Measurements from ENCODE around the gene LAGE3. TPM values are rescaled to one million over a fixed set of nuclear protein-coding genes. Genes with fewer than 3 reads are reported as not detected.

LAGE3 gene
- total and polyA plus RNA-seq, 12 donors = 11.3 to 101 (median 41.7) TPM

- peaks cover 0 to 21% of the 10 kb centered on the region in 2 donors for H3K4me1 ChIP-seq (replicated peaks in 1 of 2)
- no peak for TF ChIP-seq POLR2A (IDR thresholded peaks at IDR 0.05)
- no peak for TF ChIP-seq CTCF (IDR thresholded peaks at IDR 0.05)
- no peak overlapping the region for H3K27ac ChIP-seq
- H3K4me3 ChIP-seq = no peak overlapping the region
- peaks cover 0 to 39% of the 10 kb centered on the region in 2 donors for H3K36me3 ChIP-seq (replicated peaks in 1 of 2)
- 68 to 88% (median 80%) methylated on average over 3 to 17 of the region's 17 CpGs for WGBS, 4 donors
- H3K9me3 ChIP-seq (replicated peaks in 1 of 3) = no peaks in the 10 kb centered on the region
- intact Hi-C loops (cut with DNase I) = no loop called here
- no peaks in the 10 kb centered on the region for H3K27me3 ChIP-seq
- DNase-seq = no peak
Observed at GRCh38 chrX:154440623-154441357, 38.3 kb downstream of the LAGE3 start.

- Histone ChIP-seq H3K4me3 (no peak overlapping the region), H3K27ac (no peak overlapping the region), H3K4me1 (replicated peaks in 1 of 2) (peaks cover 0 to 11% of the 10 kb centered on the region in 2 donors), H3K36me3 (replicated peaks in 1 of 2) (peaks cover 0 to 49% of the 10 kb centered on the region in 2 donors), H3K27me3 (no peaks in the 10 kb centered on the region), H3K9me3 (replicated peaks in 1 of 3) (no peaks in the 10 kb centered on the region)
- DNase-seq = no peak
- WGBS, 4 donors = 82 to 88% (median 85%) methylated on average over 15 to 18 of the region's 18 CpGs; no CpG with 5 or more reads in 1 of the 4 donors
- no peak for TF ChIP-seq POLR2A (IDR thresholded peaks at IDR 0.05)
- TF ChIP-seq CTCF (IDR thresholded peaks at IDR 0.05) = no peak
- intact Hi-C loops (cut with DNase I) = no loop called here
Observed at GRCh38 chrX:154439841-154440240, 39.2 kb downstream of the LAGE3 start.

- no peak for TF ChIP-seq POLR2A (IDR thresholded peaks at IDR 0.05)
- no peak for TF ChIP-seq CTCF (IDR thresholded peaks at IDR 0.05)
- Histone ChIP-seq H3K27ac (peak overlapping the region in 2 of 5 donors; percentile 86 to 95), H3K4me1 (replicated peaks in 1 of 2) (peaks cover 0 to 7% of the 10 kb centered on the region in 2 donors), H3K9me3 (replicated peaks in 1 of 3) (no peaks in the 10 kb centered on the region), H3K27me3 (no peaks in the 10 kb centered on the region), H3K36me3 (replicated peaks in 1 of 2) (peaks cover 0 to 62% of the 10 kb centered on the region in 2 donors), H3K4me3 (peak overlapping the region in 1 of 4 donors; percentile 71)
- intact Hi-C loops (cut with DNase I) = no loop called here
- no peak for DNase-seq
- WGBS, 4 donors = 20 to 72% (median 52%) methylated on average over 1 to 28 of the region's 28 CpGs
Observed at GRCh38 chrX:154437971-154438893, 40.8 kb downstream of the LAGE3 start.
